GM18909 (cell line): ENCODE data around the gene KRT36.

Experiments used
- ATAC-seq: cut with Tn5 transposase; IDR thresholded peaks from one replicate; pipeline ENCODE4 v1.9.1; 2021; ENCODE audit warnings: mild to moderate bottlenecking; ENCODE audit not compliant: unreplicated experiment, poor library complexity

Gene KRT36

DNA sequence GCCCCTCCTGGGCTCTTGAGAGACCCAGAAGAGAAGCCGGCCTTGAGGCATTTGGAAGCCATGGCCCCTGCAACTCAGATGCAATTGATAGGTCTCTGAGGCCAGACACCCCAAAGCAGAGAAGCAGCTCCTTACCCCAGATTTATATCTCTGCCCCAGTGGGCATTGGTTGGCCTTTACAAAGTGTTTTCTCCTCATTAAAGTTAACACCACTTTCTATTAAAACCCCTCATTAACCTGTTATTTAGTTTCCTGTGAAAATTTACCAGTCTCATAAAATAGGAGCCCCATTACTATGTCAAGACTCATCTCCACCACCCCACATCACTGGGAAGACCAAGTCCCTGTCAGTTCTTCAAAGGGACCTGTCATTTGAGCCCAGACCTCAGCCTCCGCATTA, 8.7 kb downstream of the KRT36 start, which contains the start of gene KRT35:
TSS of gene KRT35 (minus strand) at position 116 of the 400 bp plus-strand sequence. CDS start at position 62, 54 bp downstream.
- ATAC-seq: no peak

DNA sequence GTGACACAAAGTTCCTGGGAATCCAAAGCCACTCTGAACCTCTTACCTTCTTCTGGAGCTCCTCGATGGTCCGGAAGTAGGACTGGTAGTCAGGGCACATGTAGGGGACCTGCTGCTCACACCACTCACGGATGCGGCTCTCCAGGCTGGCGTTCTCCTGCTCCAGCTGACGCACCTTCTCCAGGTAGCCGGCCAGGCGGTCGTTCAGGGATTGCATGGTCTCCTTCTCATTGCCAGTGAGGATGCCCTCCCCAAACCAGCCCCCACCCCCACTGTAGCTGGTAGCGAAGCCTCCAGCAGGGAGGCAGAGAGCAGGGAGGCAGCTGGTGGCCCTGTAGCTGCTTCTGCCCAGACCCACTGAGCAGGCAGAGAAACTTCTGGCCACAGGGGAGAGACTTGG, 9.1 kb downstream of the KRT36 start:
- no peak for ATAC-seq

DNA sequence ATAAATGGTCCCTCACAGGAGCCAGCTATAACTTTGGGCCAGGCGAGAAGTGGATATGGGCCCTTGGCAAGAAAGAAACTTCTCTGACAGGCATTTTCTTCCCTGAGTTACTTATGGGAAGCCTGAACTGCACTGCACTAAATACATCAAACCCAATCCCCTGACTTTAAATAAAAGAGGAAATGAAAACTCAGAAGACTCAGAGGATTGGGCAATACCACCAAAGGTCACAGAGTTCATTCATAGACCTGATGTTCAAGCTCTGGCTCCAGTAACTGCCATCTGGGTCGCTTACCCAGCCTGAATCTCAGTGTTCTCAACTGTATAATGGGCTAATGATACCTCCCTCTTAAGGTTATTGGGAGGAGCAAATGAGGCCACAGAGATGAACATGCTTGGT, 9.6 kb downstream of the KRT36 start:
- ATAC-seq: no peak

DNA sequence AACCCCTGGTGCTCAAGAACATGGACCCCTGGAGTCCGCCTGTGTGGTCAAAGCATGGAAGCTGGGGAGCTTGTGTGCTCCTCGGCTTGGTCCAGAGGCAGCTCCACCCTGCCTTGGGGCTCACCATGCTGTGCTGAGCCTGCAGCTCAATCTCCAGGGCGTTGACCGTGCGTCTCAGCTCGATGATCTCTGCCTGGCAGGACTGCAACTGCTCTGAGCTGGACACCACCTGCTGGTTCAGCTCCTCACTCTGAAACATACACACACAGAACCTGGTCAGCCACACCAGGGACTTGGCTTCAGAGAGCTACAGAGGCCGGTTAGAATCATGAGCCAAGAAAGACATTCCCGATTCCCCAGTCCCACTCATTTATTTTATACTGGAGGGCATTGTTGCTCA, 11.5 kb downstream of the KRT36 start:
- ATAC-seq: no peak

DNA sequence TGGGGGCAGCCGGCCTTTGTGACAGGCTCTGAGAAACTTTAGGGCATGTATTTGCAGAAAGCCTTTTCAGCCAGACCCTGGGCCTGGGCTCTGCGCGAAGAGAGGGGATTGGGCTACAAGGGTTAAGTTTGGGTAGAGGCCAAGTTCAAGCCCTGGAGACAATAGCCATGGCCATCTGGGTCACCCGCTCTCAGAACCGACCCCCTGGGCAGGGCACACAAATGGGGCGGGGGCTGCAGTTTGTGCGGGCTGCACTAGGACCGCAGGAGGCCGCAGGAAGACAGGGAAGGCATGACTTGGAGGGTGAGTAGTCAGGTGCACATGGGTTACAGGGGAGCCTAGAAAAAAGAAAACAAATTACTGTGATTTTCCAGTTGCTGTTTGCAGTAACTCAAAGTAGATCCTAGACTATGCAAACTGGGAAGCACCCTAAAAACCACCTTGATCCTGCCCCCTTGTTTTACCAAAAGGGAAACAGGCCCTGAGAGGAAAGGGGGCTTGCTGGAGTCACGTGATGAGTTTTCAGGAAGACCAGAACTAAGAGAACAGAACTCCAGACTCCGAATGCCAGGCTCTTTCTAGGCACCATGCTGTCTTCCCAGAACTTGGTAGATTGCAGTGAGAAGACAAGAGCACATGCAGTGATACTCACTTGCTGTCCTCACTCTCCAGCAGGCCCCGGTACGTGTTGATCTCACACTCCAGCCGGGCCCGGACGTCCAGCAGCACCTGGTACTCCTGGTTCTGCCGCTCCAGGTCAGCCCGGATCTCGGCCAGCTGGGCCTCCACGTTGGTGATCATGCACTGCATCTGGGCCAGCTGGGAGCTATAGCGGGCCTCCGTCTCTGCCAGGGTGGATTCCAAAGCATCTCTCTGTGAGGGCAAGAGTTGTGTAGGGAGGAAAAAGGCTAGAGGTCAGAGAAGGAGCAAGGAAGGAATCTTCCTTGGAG, 12.6 kb downstream of the KRT36 start:
- ATAC-seq: no peak

DNA sequence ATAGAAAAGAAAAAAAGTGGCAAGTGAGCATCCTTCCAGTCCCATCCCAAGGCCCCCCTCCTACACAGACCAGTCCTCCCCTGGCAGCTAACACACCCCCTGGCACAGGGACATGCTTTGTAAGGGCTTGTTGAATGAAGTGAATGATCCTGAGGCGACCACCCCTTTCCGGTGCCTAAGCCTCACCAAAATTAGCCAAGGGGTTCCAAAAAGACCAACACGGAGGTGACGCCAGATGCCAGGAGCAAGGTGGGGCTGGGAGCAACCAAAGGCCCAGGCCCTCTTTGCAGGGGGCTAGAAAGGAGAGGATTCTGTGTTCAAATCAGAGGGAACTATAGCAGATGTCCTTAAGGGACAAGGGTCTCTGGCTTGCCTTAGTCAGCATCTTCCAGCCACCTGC, 14.3 kb downstream of the KRT36 start:
- ATAC-seq: no peak

DNA sequence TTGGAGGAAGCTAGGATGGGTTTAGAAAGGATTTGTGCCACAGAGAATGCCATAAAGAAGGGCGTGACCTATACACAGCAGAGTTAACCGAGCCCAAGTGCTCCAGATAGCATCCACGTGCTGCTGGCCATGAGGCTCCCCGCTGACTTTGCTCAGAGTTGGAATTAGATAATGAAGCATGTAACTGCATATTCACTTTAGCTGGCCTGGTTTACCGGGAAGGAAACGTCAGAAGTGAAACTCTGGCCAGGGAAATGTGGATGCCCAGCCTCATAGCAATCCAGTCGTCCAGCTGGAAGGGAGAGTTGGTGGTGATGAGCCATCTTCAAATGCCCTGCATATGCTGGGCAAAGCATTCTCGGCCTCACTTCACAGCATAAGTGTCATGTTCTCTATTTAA, 14.8 kb downstream of the KRT36 start:
- ATAC-seq: no peak

DNA sequence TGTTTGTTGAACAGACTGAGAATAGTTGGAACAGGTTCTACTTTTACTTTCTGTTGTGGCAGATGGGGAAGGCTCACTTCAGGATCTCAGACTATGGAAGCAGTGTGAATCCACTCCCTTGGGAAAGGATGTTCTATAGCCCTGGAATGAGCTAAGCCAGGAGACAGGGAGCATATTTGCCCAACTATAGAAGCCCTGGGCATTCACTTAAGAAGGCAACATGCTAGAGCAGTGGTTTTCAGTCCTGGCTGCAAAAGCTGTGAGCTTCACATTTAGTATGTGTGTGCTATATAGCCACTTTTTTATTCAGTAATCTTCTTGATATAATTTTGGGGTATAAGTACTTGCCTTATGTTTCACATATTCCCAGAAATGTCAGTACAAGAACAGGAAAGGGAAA, 21.4 kb downstream of the KRT36 start:
- no peak for ATAC-seq

DNA sequence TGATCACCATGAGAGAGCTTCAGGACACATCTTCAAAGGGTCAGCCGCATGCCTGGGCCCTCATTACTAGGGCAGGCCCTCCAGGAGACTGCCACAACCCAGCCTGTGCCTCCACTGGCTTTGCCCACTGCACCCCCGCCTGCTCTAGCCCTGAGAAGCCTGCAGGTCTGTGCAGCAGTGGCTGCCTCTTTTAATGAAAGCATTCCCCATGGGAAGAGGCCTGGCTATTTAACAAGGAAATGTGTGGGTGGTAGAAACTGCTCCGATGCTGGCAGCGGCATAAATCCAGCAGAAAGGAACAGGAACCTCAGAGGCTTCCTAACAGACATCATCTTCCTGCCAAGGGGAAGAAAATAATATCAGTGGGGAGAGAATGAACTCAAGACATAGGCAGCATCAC, 22.1 kb downstream of the KRT36 start:
- ATAC-seq: no peak

DNA sequence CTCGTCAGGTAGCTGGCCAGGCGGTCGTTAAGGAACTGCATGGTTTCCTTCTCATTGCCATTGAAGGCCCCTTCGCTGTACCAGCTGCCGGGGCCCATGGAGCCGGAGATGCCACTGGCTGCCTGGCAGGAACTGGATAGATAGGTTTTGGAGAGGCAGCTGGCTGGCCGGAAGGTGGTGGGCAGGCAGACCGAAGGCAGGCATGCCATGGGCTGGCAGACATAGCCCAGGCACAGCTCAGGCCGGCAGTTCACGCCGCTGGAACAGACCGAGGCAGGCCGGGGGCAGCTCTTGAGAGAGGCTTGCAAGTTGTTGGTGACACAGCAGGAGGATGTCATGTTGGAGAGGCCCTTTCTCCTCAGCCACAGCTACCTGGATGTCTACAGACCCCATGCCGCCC, 22.7 kb downstream of the KRT36 start, which contains the start of gene KRT32:
TSS of gene KRT32 (minus strand) at position 399 of the 400 bp plus-strand sequence. CDS start at position 338, 61 bp downstream.
- no peak for ATAC-seq

DNA sequence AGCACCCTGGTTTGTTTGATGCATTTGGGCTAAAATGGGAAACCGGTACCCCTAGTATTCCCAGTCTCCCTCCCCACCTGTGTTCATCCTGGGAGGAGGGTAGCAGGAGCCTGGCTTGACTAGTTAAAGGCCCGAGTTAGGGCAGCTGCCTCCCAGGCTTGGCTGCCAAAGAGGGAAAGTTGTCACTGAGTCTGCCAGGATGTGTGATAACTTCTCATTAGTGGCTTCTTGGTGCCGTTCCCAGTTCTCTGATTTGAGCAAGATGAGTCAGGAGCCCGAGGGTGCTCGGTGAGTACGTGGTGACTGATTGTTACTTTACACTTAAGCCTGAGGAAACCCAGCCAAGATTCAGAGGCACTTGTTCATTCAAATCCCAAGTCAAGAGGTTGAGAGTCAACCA, 25.0 kb downstream of the KRT36 start:
- no peak for ATAC-seq

DNA sequence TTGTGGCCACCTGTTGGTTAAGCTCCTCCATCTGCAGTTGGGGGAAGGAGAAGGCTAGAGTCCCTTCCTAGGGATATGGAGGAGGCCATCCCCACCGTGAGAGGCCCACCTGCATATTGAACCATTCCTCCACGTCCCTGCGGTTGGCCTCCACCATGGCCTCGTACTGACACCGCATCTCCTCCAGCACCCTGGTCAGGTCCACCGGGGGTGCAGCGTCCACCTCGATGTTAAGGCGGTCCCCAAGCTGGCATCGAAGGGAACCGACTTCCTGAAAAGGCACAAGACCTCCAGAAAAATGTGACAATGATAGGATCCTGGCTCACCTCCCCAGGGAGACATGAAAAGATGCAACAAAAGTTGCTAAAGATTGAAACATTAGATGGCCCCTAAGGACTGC, 25.5 kb downstream of the KRT36 start:
- ATAC-seq: no peak

DNA sequence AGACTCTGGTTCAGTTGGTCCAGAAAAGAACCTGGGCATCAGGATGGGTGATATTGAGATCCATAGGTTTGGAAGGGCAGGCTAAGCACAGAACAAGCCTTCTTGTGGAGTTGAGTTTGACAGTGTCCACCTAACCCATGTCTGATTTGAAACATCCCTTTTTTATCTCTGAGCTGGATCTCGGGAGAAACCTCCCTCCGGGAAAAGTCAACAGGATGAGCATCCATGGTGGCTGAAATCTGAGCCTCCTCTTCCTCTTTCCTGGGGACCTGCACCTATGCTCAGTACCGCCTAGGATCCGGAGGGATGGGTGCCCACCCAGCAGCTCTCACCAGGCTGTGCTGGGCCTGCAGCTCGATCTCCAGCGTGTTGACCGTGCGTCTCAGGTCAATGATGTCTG, 26.0 kb downstream of the KRT36 start:
- ATAC-seq: no peak

DNA sequence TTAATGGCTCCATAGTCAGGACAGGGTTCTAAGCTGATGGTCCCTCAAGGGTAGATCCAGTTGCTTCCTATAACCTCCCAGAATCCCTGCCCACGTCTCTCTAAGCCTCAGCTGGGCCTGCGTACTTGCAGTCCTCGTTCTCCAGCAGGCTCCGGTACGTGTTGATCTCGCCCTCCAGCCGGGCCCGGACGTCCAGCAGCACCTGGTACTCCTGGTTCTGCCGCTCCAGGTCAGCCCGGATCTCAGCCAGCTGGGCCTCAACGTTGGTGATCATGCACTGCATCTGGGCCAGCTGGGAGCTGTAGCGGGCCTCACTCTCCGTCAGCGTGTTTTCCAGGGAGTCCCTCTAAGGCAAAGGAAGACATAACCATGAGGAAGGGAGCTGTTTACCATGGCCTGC, 27.0 kb downstream of the KRT36 start:
- ATAC-seq: no peak

DNA sequence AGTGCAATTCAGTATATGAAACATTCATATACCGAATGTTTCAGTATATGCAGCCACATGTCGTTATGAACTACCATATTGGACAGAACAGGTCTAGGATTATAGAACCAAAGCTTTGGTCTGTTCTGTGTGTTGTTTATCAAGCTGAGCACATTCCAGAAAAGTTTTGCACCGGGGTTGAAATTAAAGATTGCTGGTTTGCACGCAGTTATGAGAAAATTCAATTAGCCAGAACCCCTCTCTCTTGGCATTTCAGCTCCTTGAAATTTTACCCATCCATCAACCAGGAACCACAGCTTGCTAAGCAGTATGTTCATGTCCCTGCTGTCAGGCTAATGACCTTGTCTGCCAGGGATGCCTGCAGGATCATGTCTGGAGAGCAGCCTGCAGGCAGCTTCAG, 32.0 kb downstream of the KRT36 start:
- no peak for ATAC-seq

DNA sequence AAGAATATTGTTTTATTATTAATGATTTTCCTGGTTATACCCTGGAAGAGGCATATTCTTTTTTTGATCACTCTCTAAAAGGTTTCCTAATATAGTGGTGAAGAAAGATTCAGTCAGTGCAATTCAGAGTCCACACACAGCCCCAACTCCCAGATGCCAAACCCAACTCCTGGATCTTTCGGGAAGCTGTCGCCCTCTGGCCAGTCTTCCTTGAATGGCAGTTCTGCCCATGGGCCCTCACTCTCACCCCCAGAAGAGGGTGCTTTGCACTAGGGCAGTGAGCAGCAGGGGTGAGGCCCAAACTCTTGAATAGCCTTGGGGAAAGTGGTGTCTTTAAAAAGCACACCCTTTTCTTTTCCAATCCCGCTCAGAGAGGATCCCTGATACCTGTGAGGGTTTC, 33.5 kb downstream of the KRT36 start:
- no peak for ATAC-seq

DNA sequence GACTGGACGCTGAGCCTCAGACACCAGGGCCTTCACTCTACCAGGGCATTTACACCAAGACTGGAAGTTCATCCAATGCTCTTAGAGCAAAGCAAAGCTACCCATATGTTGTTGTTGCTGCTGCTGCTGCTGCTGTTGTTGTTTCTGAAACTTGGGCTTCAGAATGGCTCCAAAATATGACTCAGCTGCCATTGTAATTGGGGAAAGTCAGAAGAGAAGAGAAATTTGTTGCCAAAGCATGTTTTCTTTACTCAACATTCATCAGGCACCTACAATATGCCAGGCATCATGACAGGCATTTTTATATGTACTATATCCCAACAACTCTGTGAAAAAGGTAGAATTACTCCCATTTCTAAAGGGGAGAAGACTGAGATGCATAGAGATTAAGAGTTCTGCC, 34.5 kb downstream of the KRT36 start:
- ATAC-seq: no peak

DNA sequence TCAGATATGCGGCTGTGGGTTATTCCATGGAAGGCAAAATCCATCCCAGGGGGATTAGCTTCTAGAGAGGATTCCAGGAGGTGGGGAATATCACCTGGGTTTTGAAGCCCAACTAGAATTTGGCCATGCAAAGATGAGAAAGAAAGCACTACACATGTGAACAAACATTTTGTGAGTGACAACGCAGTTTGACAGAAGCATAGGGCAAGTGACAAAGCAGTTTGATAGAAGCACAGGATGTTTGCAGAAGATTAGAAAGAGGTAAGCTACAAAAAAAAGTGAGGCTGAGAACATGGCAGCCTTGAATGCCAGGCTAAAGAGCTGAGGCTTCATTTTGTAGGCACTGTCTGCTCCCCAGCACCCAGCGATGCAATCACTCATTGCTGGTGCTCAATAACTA, 36.6 kb downstream of the KRT36 start:
- no peak for ATAC-seq

DNA sequence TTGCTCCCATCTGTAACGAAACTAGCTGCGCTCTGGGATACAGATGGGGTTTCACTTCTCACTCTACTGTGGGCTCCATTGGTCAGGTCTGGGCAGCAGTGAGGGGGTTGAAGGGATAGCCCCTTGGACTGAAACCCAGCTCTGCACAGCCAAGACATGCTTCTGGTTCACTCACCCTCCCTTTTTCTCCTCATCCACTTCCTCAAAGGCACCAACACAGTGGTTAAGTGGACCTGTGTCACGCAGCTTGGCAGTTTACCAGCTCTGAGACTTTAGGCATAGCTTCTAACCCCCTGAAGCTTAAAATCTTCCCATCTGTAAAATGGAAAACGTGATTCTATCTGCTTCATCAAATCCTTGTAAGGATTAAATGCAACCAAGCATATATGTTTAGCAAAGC, 37.4 kb downstream of the KRT36 start:
- no peak for ATAC-seq

DNA sequence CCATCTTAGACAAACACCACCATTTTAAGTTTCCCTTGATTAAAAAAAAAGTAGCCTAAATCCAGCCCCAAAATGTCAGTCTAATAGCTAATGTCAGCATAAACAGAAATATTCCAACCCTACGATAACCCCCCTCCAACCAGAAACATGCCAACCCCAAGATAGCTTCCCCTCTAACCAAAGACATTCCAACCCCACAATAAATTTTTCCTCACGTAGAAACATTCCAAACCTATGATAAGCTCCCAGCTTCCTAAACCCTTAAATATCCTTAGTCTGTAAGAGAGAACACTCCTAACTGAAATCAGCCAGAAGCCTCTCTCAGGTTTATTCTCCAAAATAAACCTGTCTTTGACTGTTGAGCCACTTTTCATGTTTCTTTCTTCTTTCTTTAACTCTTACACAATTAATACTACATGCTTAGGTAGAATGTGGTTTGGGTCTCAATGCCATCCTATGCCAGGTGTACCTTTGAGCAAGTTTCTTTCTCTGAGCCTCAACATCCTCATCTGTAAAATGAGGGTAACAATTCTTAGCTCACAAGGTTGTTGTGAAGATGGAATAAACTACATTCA, 38.5 kb downstream of the KRT36 start:
- ATAC-seq: no peak

DNA sequence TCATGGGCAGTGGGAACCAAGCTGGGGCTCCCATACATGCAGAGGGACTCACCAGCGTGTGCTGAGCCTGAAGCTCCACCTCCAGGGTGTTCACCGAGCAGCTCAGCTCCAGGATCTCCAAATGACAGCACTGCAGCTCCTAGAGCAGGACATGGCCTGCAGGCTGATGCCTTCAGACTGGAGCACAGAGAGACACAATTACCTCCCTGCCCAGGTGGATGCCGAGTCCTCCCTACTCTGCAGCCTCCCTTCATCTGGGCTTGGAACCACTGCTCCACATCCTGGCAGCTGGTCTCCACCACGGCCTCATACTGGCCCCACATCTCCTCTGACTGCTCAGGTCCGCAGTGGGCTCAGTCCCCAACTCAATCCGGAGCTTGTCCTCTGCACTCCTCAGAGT, 40.7 kb downstream of the KRT36 start:
- ATAC-seq: no peak

DNA sequence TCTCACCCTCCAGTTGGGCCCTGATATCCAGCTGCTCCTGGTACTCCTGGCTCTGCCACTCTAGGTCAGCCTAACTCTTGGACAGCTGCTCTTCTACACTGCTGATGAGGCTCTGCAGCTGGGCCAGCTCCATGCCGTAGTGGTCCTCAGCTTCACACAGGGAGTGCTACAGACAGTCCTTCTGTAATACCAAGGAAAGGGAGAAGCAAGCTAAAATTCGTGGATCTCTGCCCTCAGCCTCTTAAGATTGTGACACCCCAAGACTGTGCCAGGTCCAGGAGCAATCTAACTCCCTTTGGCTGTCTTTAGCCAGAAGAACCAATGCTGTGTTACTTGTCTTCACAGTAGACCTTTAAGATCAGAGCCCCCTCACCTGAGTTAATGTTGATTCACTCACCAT, 41.2 kb downstream of the KRT36 start:
- ATAC-seq: no peak
